Prostate gland (tissue), 2 donors: ENCODE results near the gene PRPF6. TPM values are rescaled to one million over a fixed set of nuclear protein-coding genes. Genes with fewer than 3 reads are reported as not detected.

Experiments used
- DNase-seq: peaks from one replicate; pipeline ENCODE4 v3.0.0-alpha.2; 2019; ENCODE audit warnings: low spot score
- H3K27ac ChIP-seq, 2 donors: fragments of 200-600 bp; sonication (generic); 2 replicates each; pipeline ENCODE4 v1.5.1; 2017 to 2019
- H3K27me3 ChIP-seq: fragments of 200-600 bp; sonication (generic); replicated peaks from 2 replicates; pipeline ENCODE4 v1.5.1; 2019; ENCODE audit not compliant: insufficient read depth
- H3K36me3 ChIP-seq, 2 donors: fragments of 200-600 bp; sonication (generic); 1 replicate in 1 of 2; 2 replicates in 1 of 2; pipeline versions ENCODE4 v1.5.1 to v1.8.1; 2017 to 2019
- H3K4me1 ChIP-seq: fragments of 200-600 bp; sonication (generic); replicated peaks from 2 replicates; pipeline ENCODE4 v1.5.1; 2019
- H3K4me3 ChIP-seq, 2 donors: fragments of 200-600 bp; sonication (generic); 2 replicates each; pipeline ENCODE4 v1.5.1; 2017 to 2019
- H3K9me3 ChIP-seq: fragments of 200-600 bp; sonication (generic); 2 replicates; pipeline ENCODE4 v1.5.1; 2017
- POLR2A ChIP-seq: fragments of 450-650 bp; IDR thresholded peaks from one replicate; pipeline ENCODE4 v1.6.1; 2016; ENCODE audit warnings: antibody characterized with exemption, mild to moderate bottlenecking
- POLR2AphosphoS5 ChIP-seq: sonication (generic); formaldehyde crosslinking; IDR thresholded peaks from one replicate; pipeline ENCODE4 v1.6.1; 2017; ENCODE audit warnings: antibody characterized with exemption
- WGBS: methylation state at CpG from one replicate; pipeline ENCODE4 v1.1.5; 2018; 5-methylcytosine and 5-hydroxymethylcytosine counted together
- intact Hi-C: fragments of 100-400 bp; cut with DNase I; formaldehyde crosslinking; loops from one replicate; pipeline ENCODE4 v1.14.2; 2022
- total RNA-seq, 2 donors: library from RNA; depleted of rRNA; stranded (reverse); fragments of >200 nt; gene quantifications; one replicate each; pipeline ENCODE4 v1.1.0, GENCODE V29; 2016
- TF ChIP-seq, protein P1 (sequence below), 4 experiments: fragments of 200-600 bp in 2 of 4; fragments of 450-650 bp in 2 of 4; sonication (generic) in 2 of 4; IDR thresholded peaks; 1 replicate in 3 of 4; 2 replicates in 1 of 4; pipeline ENCODE4 v1.5.1; 2016 to 2019; ENCODE audit warnings: antibody characterized with exemption in 4 of 4, mild to moderate bottlenecking in 2 of 4, moderate library complexity in 2 of 4

Gene PRPF6
- total RNA-seq, 2 donors from 2014 or later, result 60.9 to 99.6 TPM

DNA sequence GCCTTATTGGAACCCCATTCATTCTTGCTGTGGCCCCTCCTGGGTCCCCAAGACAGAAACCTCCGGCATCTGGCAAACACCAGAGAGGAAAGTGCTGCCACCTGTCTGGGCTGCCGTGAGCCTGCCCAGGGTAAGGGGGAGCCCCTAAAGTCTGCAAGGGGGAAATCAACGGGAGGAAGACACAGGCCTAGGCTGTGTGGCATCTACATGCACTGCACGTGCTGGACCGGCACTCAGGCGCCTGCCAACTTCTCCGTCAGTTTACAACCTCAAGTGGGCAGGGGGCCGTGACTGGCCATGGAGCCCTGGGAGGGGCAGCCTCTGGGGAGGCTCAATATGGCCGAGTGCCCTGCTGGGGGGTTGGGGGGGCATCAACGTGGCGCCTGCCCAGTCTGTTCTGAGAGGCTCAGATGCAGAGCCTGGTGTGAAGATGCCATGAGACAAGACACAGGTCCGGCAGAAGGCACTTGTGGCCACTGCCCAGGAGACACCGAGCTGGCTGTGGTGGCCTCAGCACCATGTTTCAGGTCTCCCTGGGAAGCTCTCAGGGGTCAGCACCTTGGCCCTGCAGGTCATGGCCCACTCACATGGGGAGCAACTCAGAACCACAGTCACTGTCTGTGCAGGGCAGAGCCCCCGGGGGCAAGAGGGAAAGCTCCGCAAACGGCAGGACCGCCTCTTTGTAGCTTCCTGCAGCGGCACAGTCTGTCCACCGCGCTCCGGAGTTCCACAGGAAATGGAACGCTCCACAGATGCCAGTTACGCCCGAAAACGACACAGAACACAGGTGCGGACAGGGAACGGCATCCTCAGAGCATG is 33.1 kb upstream of the PRPF6 start:
- intact Hi-C loops, result no loop called here
- no peaks in the 10 kb centered on the region for H3K9me3 ChIP-seq
- H3K27me3 ChIP-seq, result no peaks in the 10 kb centered on the region
- H3K36me3 ChIP-seq, result no peaks in the 10 kb centered on the region
- TF ChIP-seq POLR2AphosphoS5 (no peak), POLR2A (no peak)
- TF ChIP-seq, protein P1, sequence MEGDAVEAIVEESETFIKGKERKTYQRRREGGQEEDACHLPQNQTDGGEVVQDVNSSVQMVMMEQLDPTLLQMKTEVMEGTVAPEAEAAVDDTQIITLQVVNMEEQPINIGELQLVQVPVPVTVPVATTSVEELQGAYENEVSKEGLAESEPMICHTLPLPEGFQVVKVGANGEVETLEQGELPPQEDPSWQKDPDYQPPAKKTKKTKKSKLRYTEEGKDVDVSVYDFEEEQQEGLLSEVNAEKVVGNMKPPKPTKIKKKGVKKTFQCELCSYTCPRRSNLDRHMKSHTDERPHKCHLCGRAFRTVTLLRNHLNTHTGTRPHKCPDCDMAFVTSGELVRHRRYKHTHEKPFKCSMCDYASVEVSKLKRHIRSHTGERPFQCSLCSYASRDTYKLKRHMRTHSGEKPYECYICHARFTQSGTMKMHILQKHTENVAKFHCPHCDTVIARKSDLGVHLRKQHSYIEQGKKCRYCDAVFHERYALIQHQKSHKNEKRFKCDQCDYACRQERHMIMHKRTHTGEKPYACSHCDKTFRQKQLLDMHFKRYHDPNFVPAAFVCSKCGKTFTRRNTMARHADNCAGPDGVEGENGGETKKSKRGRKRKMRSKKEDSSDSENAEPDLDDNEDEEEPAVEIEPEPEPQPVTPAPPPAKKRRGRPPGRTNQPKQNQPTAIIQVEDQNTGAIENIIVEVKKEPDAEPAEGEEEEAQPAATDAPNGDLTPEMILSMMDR (IDR thresholded peaks at IDR 0.05), result no peak
- H3K4me1 ChIP-seq, result peaks cover 44% of the 10 kb centered on the region
- 43% methylated on average over 27 of the region's 27 CpGs for WGBS
- peak overlapping the region; percentile 87 to 90 for H3K27ac ChIP-seq
- H3K4me3 ChIP-seq, result no peak overlapping the region
- DNase-seq, result no peak

DNA sequence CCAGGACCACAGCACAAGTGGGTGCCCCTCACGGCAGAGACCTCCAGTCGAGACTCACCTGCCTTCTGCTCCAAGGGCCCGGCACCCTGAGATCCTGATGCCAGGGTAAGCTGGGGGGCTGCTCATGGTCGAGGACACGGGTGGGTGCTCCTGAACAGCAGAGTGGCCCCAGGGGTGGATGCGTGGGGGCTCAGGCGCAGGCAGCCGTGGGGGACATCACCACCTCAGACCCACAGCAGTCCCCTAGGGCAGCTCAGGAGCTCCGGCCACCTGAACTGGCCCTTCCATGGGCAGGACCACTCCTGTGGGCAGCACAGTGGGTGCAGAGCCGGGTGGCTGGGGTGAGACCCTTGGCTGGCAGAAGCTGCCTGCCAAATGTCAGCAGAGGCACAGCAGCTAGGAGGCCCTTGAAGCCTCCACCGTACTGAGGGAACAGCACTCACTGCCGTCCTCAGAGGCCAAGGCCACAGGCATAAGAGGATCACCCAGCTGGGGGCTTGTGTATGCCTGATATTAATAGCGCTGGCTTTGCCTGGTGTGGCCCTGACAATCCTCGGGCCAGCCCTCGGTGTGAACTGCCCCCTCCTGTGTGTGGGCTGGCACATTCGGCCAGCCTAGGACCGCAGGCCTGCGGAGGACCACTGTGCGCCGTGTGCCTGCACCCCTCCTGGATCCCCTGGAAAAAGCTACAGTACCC is 30.1 kb upstream of the PRPF6 start:
- H3K27ac ChIP-seq, result peak overlapping the region; percentile 87 to 90
- 62% methylated on average over 19 of the region's 20 CpGs for WGBS
- TF ChIP-seq, protein P1 (IDR thresholded peaks at IDR 0.05), result no peak
- TF ChIP-seq POLR2AphosphoS5, result no peak
- no peak for TF ChIP-seq POLR2A
- intact Hi-C loops, result no loop called here
- H3K4me1 ChIP-seq, result peaks cover 56% of the 10 kb centered on the region
- H3K27me3 ChIP-seq, result no peaks in the 10 kb centered on the region
- no peaks in the 10 kb centered on the region for H3K9me3 ChIP-seq
- no peaks in the 10 kb centered on the region for H3K36me3 ChIP-seq
- DNase-seq, result no peak
- no peak overlapping the region for H3K4me3 ChIP-seq

DNA sequence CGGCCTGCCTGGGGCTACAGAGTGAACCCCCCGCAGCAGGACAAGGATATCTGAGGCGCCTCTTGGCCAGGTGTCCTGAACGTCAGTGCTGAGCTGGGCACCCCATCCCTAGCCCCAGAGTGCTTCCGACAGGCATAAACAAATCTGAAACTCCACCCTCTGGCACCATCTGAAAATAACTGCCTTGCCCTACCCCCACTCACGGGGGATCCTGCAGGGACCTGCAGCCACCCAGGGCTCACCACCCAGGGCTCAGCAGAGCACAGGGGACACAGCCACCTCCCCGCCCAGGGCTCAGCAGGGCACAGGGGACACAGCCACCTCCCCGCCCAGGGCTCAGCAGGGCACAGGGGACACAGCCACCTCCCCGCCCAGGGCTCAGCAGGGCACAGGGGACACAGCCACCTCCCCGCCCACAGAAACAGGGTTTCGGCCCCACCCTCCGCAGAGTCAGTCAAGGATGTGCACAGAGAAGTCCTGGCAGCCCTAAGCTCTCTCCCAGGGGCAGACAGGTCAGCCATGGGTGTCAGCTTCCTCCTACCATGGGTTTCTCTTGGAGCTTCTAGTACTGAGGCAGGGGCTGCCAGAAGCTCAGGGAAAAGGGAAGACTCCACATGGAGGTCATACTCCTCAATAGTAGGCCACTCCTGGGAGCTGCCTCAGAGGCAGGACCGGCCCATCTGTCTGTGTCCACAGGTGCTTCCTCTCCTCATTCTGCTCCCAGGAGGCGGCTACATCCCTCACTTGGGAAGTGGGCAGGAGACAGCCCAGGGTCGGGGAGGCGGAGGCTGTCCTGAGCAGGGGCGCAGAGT is 29.3 kb upstream of the PRPF6 start:
- 45% methylated on average over 17 of the region's 17 CpGs for WGBS
- Histone ChIP-seq H3K4me1 (peaks cover 56% of the 10 kb centered on the region), H3K27me3 (no peaks in the 10 kb centered on the region), H3K9me3 (no peaks in the 10 kb centered on the region), H3K4me3 (no peak overlapping the region), H3K36me3 (no peaks in the 10 kb centered on the region), H3K27ac (peak overlapping the region; percentile 87 to 90)
- peak; percentile 51 for DNase-seq
- intact Hi-C loops, result no loop called here
- TF ChIP-seq POLR2AphosphoS5 (peak; percentile 57), POLR2A (peak; percentile 15)
- TF ChIP-seq, protein P1 (IDR thresholded peaks at IDR 0.05), result no peak

GRCh38 chr20:63952210-63952535 is 28.8 kb upstream of the PRPF6 start:
- Histone ChIP-seq H3K9me3 (no peaks in the 10 kb centered on the region), H3K4me1 (peaks cover 57% of the 10 kb centered on the region), H3K27me3 (no peaks in the 10 kb centered on the region), H3K36me3 (no peaks in the 10 kb centered on the region), H3K27ac (peak overlapping the region; percentile 87 to 90), H3K4me3 (no peak overlapping the region)
- intact Hi-C loops, result no loop called here
- WGBS, result 62% methylated on average over 15 of the region's 15 CpGs
- TF ChIP-seq POLR2AphosphoS5, result no peak
- DNase-seq, result no peak

DNA sequence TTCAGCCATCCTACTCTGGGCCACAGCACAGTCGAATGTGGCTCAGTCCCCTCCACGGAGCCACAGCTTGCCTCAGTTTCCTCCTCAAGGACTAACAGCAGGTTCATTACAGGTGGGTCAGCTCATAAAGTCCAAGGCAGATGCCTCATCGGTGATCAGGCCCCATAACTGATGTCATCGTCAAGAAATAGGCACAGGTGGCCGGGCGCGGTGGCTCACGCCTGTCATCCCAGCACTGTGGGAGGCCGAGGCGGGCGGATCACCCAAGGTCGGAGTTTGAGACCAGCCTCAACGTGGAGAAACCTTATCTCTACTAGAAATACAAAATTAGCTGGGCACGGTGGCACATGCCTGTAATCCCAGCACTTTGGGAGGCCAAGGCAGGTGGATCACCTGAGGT is 28.2 kb upstream of the PRPF6 start:
- DNase-seq, result no peak

More for the DNA sequence above, 28.2 kb upstream of the PRPF6 start:
- Histone ChIP-seq H3K27me3 (no peaks in the 10 kb centered on the region), H3K9me3 (no peaks in the 10 kb centered on the region), H3K27ac (peak overlapping the region; percentile 87 to 90), H3K4me1 (peaks cover 56% of the 10 kb centered on the region), H3K4me3 (no peak overlapping the region), H3K36me3 (no peaks in the 10 kb centered on the region)
- 85% methylated on average over 14 of the region's 14 CpGs for WGBS
- intact Hi-C loops, result no loop called here
- TF ChIP-seq POLR2A (no peak), POLR2AphosphoS5 (no peak)
- TF ChIP-seq, protein P1 (IDR thresholded peaks at IDR 0.05), result no peak
